GM12878 (cell line): ENCODE results near the gene SERPINE3. TPM values are rescaled to one million over a fixed set of nuclear protein-coding genes. Genes with fewer than 3 reads are reported as not detected.

Experiments used
- ATF7 ChIP-seq: fragments of 450-650 bp; IDR thresholded peaks from 2 replicates; pipeline ENCODE4 v1.6.1; 2016; ENCODE audit warnings: low read depth, mild to moderate bottlenecking
- CBFB ChIP-seq: IDR thresholded peaks from 2 replicates; pipeline ENCODE4 v1.6.1; 2016; ENCODE audit warnings: antibody characterized with exemption, low read depth
- CHD1 ChIP-seq: IDR thresholded peaks from 2 replicates; pipeline ENCODE4 v1.6.1; 2012; ENCODE audit warnings: low read depth, low read length, improper control_type of control experiment
- MYB ChIP-seq: fragments of 150-350 bp; IDR thresholded peaks from 2 replicates; pipeline ENCODE4 v1.6.1; 2014; ENCODE audit warnings: mild to moderate bottlenecking, low read depth, low read length, borderline replicate concordance
- PAX8 ChIP-seq: fragments of 450-650 bp; IDR thresholded peaks from 2 replicates; pipeline ENCODE4 v1.6.1; 2017; ENCODE audit warnings: mild to moderate bottlenecking, moderate library complexity
- PBX3 ChIP-seq: IDR thresholded peaks from 2 replicates; pipeline ENCODE4 v1.6.1; 2011; ENCODE audit warnings: mild to moderate bottlenecking, low read depth, low read length, moderate library complexity; ENCODE audit not compliant: insufficient replicate concordance
- RAD21 ChIP-seq: IDR thresholded peaks from 2 replicates; pipeline ENCODE4 v1.6.1; 2011; ENCODE audit warnings: mild to moderate bottlenecking, low read depth, low read length, moderate library complexity; ENCODE audit not compliant: insufficient read depth
- RAD51 ChIP-seq: fragments of 450-650 bp; IDR thresholded peaks from 2 replicates; pipeline ENCODE4 v1.6.1; 2016; ENCODE audit warnings: moderate library complexity, mild to moderate bottlenecking, inconsistent platforms
- SIN3A ChIP-seq: IDR thresholded peaks from 2 replicates; pipeline ENCODE4 v1.6.1; 2012; ENCODE audit warnings: low read depth, low read length, improper control_type of control experiment
- SKIL ChIP-seq: fragments of 450-650 bp; IDR thresholded peaks from 2 replicates; pipeline ENCODE4 v1.6.1; 2017; ENCODE audit warnings: mild to moderate bottlenecking, low read depth, inconsistent platforms; ENCODE audit not compliant: poor library complexity, severe bottlenecking
- SPI1 ChIP-seq: IDR thresholded peaks from 2 replicates; pipeline ENCODE4 v1.6.1; 2011; ENCODE audit warnings: low read depth, mild to moderate bottlenecking, low read length, moderate library complexity, borderline replicate concordance; ENCODE audit not compliant: insufficient read depth
- STAT3 ChIP-seq: IDR thresholded peaks from 2 replicates; pipeline ENCODE4 v1.6.1; 2011; ENCODE audit warnings: low read depth, low read length, improper control_type of control experiment
- TCF7 ChIP-seq: IDR thresholded peaks from 2 replicates; pipeline ENCODE4 v1.6.1; 2014; ENCODE audit warnings: antibody characterized with exemption, borderline replicate concordance
- USF1 ChIP-seq: IDR thresholded peaks from 2 replicates; pipeline ENCODE4 v1.6.1; 2011; ENCODE audit warnings: borderline replicate concordance, low read depth, mild to moderate bottlenecking, moderate library complexity, mixed read lengths, low read length; ENCODE audit not compliant: insufficient read depth; ENCODE audit errors: extremely low read length
- USF2 ChIP-seq: IDR thresholded peaks from 2 replicates; pipeline ENCODE4 v1.6.1; 2011; ENCODE audit warnings: low read depth, low read length, improper control_type of control experiment, borderline replicate concordance
- polyA plus RNA-seq, 11 experiments: library from polyadenylated mRNA; depleted of rRNA in 4 of 11; unstranded in 6 of 11; stranded (reverse) in 5 of 11; fragments of >200 nt; fragmentation: Nextera tagmentation in 4 of 11; fragmentation: Illumina TruSeq in 1 of 11; extraction: Ambion mirVana in 4 of 11; extraction: Trizol in 1 of 11; gene quantifications; 1 replicate in 1 of 11; 2 replicates in 10 of 11; pipeline versions ENCODE4 v1.2.1 to v1.2.3, GENCODE V29; 2011 to 2016; ENCODE audit warnings: inconsistent platforms in 2 of 11, missing spikeins in 2 of 11, low read depth in 1 of 11
- total RNA-seq, 4 experiments: library from RNA; depleted of rRNA in 3 of 4; stranded (reverse); fragments of >200 nt in 3 of 4; fragmentation: Illumina TruSeq in 1 of 4; extraction: Trizol in 1 of 4; gene quantifications; 2 replicates each; pipeline versions ENCODE4 v1.2.1 to v1.2.3, GENCODE V29; 2013 to 2021

Gene SERPINE3
- total and polyA plus RNA-seq, 10 of the 15 experiments (the other 5 are each of a cell fraction or from before 2014, with no cell fraction given) = 0.19 TPM; not detected in 9

GRCh38 chr13:51292000-51292565 is 47.4 kb upstream of the SERPINE3 start (continued):
- TF ChIP-seq RAD51 (no peak), PBX3 (no peak), TCF7 (no peak), SIN3A (no peak), MYB (no peak), CBFB (no peak), PAX8 (no peak), USF1 (no peak), CHD1 (no peak), RAD21 (no peak), USF2 (no peak), STAT3 (no peak), SPI1 (no peak), ATF7 (no peak), SKIL (no peak)
